HFFc6 (cell line): ENCODE results near the gene FBXL13. TPM values are rescaled to one million over a fixed set of nuclear protein-coding genes. Genes with fewer than 3 reads are reported as not detected.

Experiments used
- DNase-seq: peaks from one replicate; pipeline ENCODE4 v3.0.0-alpha.2; 2018
- H3K27ac Mint-ChIP-seq: 2 replicates; pipeline ENCODE4 v1.8.0; 2020; ENCODE audit warnings: mild to moderate bottlenecking, mixed read lengths
- H3K27me3 Mint-ChIP-seq: 2 replicates; pipeline ENCODE4 v1.8.0; 2021; ENCODE audit warnings: mild to moderate bottlenecking, moderate library complexity, mixed read lengths; ENCODE audit not compliant: insufficient read depth
- H3K36me3 Mint-ChIP-seq: 2 replicates; pipeline ENCODE4 v1.8.0; 2021; ENCODE audit warnings: low read depth, mixed read lengths
- H3K4me1 Mint-ChIP-seq: 2 replicates; pipeline ENCODE4 v1.8.0; 2020; ENCODE audit warnings: low read depth, mixed read lengths
- H3K4me3 Mint-ChIP-seq: 2 replicates; pipeline ENCODE4 v1.8.0; 2020; ENCODE audit warnings: mild to moderate bottlenecking, moderate library complexity, mixed read lengths
- H3K9me3 Mint-ChIP-seq: 2 replicates; pipeline ENCODE4 v1.8.0; 2020; ENCODE audit warnings: mild to moderate bottlenecking, mixed read lengths
- total RNA-seq, 6 experiments: library from RNA; stranded (reverse); fragmentation: NEBNext Ultra II Directional; extraction: Animal tissue kit (Norgen Biotek cat#: 25700); gene quantifications; 2 replicates in 1 of 6; 3 replicates in 5 of 6; pipeline ENCODE4 v1.2.3, GENCODE V29; 2021
- TF ChIP-seq, protein P1 (sequence below): fragments of 200-600 bp; sonication (generic); IDR thresholded peaks from 2 replicates; pipeline ENCODE4 v1.5.0; 2021; ENCODE audit warnings: antibody characterized with exemption, mild to moderate bottlenecking

The FBXL13 gene
- total RNA-seq, 6 experiments from 2014 or later: 0.43 to 0.74 (median 0.56) TPM

DNA sequence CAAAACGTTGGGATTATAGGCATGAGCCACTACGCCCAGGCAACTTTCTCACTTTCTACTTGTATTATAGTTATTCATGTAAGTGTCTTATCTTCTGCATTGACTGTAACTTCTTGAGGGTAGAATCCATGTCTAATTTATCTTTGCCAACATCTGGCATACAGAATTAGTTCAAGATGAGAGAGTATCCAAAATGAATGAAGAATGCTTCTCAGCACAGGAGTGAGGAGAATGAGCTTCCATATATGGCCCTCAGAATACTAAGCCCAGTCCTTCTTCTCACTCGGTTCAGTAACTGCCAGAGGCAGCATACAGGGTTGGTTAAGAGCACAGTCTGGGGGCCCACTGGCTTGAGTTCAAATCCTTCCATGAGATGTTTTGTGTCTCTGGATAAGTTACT is 236.8 kb downstream of the FBXL13 start:
- H3K27me3 Mint-ChIP-seq: no peaks in the 10 kb centered on the region
- no peaks in the 10 kb centered on the region for H3K9me3 Mint-ChIP-seq
- TF ChIP-seq, protein P1, sequence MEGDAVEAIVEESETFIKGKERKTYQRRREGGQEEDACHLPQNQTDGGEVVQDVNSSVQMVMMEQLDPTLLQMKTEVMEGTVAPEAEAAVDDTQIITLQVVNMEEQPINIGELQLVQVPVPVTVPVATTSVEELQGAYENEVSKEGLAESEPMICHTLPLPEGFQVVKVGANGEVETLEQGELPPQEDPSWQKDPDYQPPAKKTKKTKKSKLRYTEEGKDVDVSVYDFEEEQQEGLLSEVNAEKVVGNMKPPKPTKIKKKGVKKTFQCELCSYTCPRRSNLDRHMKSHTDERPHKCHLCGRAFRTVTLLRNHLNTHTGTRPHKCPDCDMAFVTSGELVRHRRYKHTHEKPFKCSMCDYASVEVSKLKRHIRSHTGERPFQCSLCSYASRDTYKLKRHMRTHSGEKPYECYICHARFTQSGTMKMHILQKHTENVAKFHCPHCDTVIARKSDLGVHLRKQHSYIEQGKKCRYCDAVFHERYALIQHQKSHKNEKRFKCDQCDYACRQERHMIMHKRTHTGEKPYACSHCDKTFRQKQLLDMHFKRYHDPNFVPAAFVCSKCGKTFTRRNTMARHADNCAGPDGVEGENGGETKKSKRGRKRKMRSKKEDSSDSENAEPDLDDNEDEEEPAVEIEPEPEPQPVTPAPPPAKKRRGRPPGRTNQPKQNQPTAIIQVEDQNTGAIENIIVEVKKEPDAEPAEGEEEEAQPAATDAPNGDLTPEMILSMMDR: no peak
- no peak overlapping the region for H3K4me3 Mint-ChIP-seq
- peaks cover 12% of the 10 kb centered on the region; the same call in 1 of the 2 replicates for H3K36me3 Mint-ChIP-seq
- H3K4me1 Mint-ChIP-seq: peaks cover 63% of the 10 kb centered on the region
- H3K27ac Mint-ChIP-seq: no peak overlapping the region
- no peak for DNase-seq

DNA sequence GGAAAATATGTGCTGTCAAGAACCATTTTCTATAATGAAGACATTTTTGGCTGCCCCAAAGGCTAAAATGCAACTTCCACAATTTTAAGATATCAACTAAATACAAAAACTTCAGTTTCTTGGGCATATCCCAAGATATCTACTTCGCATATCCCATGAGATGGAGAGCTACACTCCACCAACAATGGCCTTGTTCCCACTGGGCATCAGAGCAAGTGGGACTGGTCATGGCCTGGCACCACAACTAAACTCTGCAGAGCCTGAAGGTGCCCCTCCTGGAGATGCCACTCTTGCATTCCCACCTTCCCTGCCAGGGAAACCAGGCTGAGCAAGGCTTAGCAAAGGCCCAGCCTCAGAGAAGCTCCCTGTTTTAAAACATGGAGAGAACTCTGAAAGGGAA is 237.6 kb downstream of the FBXL13 start:
- H3K27me3 Mint-ChIP-seq: no peaks in the 10 kb centered on the region
- peaks cover 59% of the 10 kb centered on the region for H3K4me1 Mint-ChIP-seq
- H3K27ac Mint-ChIP-seq: peak overlapping the region; percentile 77
- no peaks in the 10 kb centered on the region for H3K9me3 Mint-ChIP-seq
- H3K4me3 Mint-ChIP-seq: peak overlapping the region; percentile 50
- TF ChIP-seq, protein P1: no peak
- no peak for DNase-seq
- peaks cover 12% of the 10 kb centered on the region; the same call in 1 of the 2 replicates for H3K36me3 Mint-ChIP-seq

DNA sequence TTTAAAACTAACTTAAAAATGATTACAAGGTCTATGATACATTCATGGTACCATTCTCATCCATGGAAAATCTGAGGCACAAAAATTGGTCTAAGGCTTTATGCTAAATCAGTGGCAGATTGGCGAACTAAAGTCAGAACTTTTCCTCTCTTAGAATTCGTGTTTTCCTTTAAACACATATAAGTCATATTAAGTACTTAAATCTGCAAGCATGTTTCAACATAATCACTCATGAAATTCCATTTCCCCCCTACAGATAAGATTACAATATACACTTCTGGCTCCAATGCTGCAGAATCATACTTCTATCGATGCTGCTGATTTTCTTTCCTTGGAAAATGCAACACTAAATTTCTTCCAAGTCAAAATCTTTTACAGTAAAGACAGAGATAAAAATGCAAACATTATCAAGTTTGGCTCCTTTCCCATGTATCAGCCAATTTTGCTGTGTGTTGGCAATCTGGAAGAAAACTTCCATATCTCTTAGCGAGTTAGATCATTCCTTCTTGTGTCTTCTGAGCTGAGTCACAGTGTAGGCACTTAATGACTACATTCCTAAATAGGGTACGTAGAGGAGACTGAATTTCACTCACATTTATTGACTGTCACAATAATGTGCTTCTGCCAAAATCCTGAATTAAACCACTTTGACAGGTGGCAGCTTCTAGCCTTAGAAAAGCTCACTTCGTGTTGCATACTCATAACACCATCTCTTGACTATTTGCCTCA is 238.2 kb downstream of the FBXL13 start:
- Mint-ChIP-seq H3K4me1 (peaks cover 59% of the 10 kb centered on the region), H3K36me3 (peaks cover 12% of the 10 kb centered on the region; the same call in 1 of the 2 replicates), H3K27me3 (no peaks in the 10 kb centered on the region), H3K9me3 (no peaks in the 10 kb centered on the region), H3K4me3 (peak overlapping the region; percentile 50), H3K27ac (peak overlapping the region; percentile 77)
- DNase-seq: peak; percentile 84
- TF ChIP-seq, protein P1: no peak

DNA sequence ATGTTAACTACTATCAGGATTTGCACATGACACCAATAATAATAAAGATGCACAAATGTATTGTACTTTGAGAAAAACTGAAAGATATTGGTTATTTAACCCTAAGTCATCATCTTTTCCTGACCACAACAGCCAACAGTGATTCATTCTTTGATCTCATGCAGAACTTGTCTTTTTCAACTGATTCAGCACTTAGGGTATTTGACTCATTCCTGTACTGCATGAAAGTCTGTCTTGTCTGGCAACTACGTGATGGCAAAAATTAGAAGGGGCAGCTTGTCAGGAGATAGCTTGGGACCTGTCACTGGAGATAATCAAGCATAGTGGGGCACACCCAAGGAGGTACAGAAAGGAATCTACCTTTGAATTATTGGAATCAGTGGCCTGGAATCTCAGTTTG is 239.6 kb downstream of the FBXL13 start:
- DNase-seq: peak; percentile 89
- H3K27ac Mint-ChIP-seq: peak overlapping the region; percentile 78
- TF ChIP-seq, protein P1: no peak
- H3K9me3 Mint-ChIP-seq: no peaks in the 10 kb centered on the region
- H3K36me3 Mint-ChIP-seq: peaks cover 8% of the 10 kb centered on the region
- peaks cover 68% of the 10 kb centered on the region for H3K4me1 Mint-ChIP-seq
- H3K4me3 Mint-ChIP-seq: peak overlapping the region; percentile 58
- H3K27me3 Mint-ChIP-seq: no peaks in the 10 kb centered on the region; the same call in 1 of the 2 replicates

DNA sequence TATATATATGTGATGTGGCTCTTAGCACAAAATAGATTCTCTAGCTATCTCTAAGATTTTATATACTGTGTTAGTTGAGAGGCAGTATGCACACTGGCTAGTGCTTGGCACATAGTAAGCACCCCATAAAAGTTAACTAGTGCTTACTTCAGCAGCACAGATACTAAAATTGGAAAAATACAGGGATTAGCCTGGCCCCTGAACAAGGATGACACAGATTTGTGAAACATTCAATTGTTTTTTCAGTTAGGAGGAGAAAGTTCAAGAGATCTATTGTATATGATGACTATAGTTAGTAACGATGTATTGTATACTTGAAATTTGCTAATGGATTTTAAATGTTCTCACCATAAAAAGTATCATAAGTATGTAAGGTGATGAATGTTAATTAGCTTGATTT is 240.1 kb downstream of the FBXL13 start:
- DNase-seq: peak; percentile 13
- Mint-ChIP-seq H3K36me3 (peaks cover 11% of the 10 kb centered on the region), H3K27ac (peak overlapping the region; percentile 15; the same call in 1 of the 2 replicates), H3K4me1 (peaks cover 72% of the 10 kb centered on the region), H3K9me3 (no peaks in the 10 kb centered on the region), H3K4me3 (no peak overlapping the region), H3K27me3 (no peaks in the 10 kb centered on the region; the same call in 1 of the 2 replicates)
- TF ChIP-seq, protein P1: no peak
